Suppressor macrophage treated with lipopolysaccharide for 1 hour (primary cell): ENCODE data around the gene SYNGR3.
"Not testable (repeated sequence)": the region's sequence is repeated elsewhere in the genome, so short reads cannot be mapped to it uniquely, and the experiment has no call there.

Experiments
- DNase-seq, 3 donors: peaks; one replicate each; pipeline ENCODE4 v3.0.0-alpha.2; 2020 to 2022

Gene SYNGR3

DNA sequence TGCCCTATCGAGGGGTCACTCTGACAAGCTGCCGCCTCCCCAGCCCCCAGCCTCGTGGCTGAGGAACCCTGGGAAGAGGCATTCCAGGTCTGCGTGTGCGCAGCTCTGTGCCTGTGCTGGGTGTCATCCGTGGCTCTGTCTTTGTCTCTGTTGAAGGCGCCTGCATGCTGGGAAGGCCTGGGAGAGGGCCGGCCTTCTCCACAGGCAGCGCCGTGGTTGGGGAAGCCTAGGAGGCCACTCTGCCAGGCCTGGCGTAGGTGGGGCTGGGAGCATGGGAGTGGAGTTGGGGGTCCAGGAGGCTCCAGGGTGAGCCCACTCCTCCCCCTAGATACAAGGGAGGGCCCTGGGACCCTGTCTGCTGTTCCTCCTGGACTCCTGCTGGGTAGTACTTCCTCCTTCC is 40.3 kb downstream of the SYNGR3 start:
- no peak for DNase-seq

DNA sequence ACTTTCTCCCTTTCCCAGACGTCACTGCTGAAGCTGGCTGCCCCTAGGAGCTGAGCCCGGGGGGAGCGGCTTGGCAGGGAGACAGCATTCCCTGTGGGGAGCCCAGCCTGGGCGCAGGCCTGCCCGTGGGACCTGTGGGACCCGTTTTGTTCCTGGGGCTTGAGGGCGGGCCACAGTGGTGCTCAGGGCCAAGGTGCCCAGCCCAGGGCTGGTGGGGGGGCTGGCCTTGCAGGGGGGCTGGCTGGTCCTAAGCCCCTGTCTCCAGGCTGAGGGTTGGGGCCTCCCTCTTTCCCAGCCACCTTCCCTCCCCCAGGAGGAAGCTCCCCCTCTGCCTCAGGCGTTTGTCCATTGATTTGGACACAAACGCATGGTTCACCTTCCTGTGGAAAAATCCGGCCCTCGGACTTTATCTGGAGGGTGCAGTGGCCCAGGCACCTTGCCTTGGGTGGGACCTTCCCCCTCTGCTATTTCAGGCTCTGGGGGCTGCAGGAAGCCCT is 41.4 kb downstream of the SYNGR3 start:
- DNase-seq = no peak

- peak in 1 of 3 donors; percentile 37 for DNase-seq
Observed at GRCh38 chr16:2032285-2033056, 42.7 kb downstream of the SYNGR3 start.

GRCh38 chr16:2033057-2033908 is 43.5 kb downstream of the SYNGR3 start:
- peak; percentile 49 to 57 (median 57) for DNase-seq

DNA sequence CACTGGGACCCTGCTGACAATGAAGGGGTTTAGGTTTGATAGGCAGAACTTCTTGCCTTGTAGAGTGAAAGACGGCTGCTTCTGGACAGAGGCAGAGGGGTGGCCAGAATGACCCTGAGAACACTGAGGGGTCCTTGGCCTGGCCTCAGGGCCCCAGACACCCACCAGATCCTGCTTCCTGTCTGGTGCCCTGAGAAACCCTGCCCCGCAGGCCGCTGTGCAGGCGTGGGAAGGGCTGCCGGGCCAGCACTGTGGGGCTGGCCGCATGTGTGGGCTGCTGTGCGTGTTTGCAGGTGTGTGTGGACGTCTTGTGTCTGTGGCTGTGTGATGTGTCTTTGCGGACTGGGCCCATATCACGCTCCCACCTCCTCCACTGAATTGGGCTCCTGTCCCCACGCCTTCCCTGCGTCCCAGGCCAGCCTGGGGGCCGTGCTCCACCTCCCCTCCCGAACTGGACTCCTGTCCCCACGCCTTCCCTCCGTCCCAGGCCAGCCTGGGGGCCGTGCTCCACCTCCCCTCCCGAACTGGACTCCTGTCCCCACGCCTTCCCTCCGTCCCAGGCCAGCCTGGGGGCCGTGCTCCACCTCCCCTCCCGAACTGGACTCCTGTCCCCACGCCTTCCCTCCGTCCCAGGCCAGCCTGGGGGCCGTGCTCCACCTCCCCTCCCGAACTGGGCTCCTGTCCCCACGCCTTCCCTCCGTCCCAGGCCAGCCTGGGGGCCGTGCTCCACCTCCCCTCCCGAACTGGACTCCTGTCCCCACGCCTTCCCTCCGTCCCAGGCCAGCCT is 44.3 kb downstream of the SYNGR3 start:
- not testable (repeated sequence) for DNase-seq

DNA sequence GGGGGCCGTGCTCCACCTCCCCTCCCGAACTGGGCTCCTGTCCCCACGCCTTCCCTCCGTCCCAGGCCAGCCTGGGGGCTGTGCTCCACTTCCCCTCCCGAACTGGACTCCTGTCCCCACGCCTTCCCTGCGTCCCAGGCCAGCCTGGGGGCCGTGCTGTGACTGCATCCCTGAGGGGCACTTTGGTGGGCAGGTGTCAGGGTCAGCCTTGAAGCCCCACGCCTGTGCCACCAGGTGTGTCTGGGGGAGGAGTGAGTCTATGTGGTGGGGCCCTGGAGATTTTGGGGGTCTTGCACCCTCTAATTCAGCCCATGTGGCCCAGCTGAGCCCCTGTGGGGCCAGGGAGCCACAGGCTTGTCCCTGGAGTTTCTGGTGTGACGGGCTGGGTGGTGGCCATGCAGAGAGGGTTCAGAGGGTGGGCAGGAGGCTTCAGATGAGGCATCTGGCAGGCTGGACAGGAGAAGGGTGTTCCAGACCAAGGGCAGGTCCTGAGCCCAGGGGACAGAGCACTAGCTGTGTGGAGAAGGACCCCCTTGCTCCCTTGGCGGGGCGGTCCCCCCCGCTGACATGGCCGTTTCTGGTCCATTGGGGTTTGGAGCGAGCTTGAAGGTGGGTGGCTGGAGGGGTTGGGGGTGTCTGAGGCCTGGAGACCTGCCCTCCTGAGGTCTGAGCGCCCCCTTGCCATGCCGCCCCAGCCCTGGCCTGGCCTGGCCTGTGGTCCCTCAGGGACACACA is 45.1 kb downstream of the SYNGR3 start:
- no peak for DNase-seq

DNA sequence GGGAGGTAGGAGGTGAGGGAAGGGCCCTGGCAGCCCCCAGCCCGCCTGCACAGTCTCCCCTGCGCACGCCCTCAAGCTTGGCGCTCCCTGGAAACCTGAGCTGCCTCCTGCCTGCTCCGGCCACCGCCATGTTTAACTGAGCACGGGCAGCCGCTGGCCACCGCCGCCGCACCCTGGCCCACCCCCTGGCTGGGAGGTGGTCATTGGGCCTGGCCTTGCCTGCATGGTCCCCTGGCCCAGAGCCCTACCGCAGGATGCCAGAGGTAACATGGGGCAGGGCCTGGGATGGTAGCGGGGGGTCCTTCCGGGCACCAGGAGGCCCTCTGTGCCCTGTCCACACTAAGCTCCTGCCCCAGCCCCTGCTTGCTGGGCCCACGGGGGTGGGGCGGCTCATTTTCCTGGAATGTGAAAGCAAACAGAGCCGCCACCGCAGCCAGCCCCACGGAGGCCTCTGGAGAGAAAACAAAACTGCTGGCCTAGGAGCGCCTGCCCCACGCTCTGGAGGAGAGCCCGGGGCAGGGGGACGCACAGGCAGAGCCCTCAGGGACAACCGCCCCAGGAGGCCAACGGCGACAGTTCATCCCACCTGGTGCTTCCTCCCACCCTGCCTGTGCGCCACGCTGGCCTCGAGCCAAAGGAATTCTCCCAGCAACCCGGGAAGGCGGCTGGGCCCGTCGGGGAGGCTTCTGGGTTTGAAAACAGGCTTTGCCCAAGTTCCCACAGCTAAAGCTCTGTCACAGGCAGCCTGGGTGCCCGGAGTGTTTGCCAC is 45.8 kb downstream of the SYNGR3 start:
- DNase-seq = no peak

- no peak for DNase-seq
Observed at GRCh38 chr16:2036200-2036966, 46.6 kb downstream of the SYNGR3 start.

DNA sequence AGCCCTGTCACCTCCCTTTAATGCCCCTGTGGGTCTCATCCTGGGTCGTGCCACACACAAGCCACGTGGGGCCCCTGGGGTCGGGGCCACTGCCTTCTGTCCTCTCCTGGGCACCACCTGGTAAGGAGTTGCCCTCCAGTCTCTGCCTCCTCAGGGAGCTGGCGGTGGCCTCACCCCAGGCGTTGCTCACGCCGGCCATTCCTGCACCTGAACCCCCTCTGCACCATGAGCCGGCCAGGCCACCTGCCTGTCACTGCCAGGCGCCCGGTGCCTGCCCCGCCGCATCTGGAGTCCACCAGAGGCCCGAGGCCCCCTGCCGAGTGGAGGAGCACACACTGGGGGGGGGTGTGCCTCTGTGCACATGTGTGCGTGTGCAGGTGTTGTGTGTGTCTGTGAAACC is 47.3 kb downstream of the SYNGR3 start:
- DNase-seq = no peak

DNA sequence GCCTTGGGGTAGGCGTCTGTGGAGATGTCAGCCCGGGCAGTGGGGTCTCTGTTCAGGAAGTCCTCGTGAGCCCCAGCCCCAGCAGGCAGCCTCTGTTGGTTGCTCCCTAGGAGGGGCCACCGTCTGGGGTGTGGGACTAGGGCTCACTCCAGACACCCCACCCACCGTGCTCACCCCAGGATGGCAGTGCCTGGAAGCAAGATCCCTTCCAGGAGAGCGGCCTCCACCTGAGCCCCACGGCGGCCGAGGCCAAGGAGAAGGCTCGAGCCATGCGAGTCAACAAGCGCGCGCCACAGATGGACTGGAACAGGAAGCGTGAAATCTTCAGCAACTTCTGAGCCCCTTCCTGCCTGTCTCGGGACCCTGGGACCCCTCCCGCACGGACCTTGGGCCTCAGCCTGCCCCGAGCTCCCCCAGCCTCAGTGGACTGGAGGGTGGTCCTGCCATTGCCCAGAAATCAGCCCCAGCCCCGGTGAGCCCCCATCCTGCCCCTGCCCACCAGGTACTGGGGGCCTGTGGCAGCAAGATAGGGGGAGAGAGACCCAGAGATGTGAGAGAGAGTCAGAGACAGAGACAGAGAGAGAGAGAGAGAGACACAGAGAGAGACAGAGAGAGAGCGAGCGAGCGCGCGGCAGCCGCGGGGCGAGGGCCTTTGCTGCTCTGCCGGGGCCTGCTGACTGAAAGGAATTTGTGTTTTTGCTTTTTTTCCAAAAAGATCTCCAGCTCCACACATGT is 48.0 kb downstream of the SYNGR3 start:
- no peak for DNase-seq

DNA sequence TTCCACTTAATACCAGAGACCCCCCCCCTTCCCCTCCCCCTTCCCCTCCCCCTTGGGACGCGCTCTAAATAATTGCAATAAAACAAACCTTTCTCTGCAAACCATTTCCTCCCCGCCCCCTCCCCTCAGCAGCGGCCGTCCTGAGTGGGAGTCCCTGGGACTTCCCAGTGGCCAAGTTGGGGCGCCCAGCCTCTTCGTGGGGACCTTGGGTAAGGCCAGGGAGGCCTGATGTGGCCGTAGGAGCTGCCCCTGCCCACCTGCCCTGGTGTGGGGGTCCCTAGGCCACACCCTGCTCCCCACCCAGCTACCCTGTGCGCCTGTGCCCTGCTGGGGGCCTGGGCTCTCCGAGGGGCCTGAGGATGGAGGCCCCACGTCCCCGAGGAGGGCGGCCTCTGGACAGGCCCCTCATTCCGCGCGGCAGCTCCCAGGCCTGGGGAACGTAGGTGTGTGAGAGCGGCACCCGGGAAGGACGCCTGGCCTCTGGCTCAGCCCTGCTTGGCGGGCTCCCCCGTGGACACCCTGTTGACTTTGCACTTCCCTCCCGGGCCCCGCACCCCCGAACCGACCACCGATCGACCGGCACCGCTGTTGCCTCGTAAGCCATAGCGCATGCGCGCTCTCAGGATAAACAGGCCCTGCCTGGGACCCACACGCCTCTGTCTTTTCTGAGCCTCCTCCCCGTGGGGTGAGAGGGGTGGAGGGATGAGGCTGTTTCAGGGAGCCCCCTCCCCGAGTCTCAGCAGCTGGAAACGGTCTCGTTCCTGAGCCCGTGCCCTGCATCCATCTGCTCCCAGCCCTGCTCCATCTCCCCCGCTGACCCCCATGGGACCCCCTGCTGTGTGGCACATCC is 48.8 kb downstream of the SYNGR3 start:
- DNase-seq = no peak

DNA sequence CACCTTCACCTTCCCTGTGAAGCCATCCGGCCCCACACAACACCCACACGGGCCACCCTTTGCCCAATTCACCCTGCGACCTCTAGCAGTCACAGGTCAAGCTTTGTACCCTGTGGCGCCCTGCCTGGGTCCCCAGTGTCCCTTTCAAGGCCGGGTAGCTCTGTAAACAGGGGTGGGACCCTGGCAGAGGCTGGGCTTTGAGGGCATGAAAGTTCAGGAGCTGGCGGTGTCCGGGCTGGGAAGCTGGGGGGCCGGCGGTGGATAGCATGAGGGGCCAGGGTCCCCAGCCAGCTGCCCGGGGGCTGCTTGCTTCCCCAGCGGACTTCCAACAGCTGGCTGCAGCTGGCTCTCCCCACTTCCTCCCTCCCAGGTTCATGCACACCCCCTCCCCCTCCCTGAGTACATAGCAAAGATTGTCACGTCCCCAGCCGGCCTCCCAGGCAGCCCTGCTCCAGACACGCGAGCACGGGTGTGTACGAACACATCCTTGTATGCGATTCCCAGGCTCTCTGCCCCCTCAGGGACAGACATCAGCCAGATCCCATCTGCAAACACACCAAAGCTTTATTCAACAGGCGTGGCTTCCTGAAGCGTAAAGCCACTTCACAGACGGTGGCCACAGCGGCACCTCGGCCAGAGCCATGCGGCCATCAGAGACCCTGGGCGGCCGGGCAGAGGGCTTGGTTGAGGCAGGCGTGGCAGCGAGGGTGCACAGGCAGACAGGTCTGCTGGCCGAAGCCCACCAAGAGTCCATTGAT is 49.7 kb downstream of the SYNGR3 start:
- no peak for DNase-seq

DNA sequence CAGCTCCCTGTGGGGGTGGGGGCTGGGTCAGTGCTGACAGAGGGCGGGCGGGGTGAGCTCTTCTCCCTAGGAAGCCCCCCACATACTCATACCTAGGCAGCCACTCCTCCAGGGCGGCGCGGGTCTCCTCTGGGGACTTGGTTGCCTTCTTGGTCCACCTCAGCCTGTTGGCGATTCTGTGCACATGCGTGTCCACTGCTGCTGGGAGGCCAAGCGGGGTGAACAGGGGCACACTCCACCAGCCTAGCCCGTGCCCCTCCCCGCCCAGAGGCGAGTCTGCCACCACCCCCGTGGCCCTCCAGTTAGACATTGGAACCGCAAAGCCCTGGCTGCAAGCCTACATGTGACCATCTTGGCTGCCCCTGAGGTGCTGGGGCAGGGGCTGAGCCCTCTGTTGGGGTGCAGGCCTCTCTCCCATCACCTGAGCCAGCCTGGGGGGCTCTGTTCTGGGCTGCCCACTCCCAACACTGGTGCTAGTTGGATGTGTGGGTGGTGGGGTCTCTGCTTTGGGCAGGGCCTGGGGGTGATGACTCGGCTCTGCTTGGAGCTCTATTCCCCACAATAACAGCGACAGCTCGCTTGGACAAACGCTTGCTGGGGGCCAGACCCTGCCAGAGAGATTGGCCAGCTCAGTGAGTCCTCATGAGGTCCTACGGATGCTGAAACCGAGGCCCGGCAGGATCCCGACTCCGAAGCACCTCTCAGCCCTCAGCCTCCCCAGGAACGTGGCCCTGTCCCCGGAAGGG is 50.4 kb downstream of the SYNGR3 start:
- no peak for DNase-seq

- no peak for DNase-seq
Observed at GRCh38 chr16:2040787-2041522, 51.2 kb downstream of the SYNGR3 start.

DNA sequence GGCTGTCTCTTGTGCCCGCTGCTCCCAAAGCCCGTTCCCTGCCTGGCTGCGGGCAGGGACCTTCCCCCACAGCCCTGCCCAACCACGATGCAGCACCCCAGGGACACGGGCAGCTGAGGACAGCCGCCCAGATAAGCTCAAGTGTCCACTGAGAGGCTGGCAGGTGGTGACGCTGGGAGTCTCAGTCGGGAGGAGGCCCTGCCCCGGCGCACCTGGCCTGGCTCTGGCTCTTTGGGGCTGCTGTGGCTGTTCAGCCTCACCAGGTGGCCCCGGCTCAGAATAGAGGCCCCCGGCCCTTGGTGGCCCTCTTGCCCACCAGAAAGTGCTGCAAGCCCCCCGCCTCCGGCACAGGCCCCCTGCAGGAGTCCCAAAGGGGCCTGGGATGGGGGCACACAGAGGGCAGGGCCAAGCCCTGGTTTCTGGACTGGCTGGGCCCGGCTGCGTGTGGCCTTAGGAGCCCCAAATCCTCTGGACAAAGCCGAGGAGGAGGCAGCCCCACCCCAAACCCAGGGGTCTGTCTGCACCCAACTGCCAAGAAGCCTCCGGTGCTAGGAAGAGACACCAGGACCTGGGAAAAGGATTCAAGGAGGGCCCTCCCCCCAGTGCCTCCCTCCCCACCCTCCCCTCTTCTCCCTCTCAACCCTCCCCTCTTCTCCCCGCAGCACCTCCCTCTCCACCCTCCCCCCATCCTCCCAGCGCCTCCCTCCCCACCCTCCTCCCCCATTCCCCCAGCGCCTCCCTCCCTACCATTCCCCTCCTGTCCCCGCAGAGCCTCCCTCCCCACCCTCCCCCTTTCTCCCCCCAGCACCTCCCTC is 52.6 kb downstream of the SYNGR3 start:
- DNase-seq = no peak
